Upper lobe of right lung (tissue), 1 donor: ENCODE results near the gene DLK1. TPM values are rescaled to one million over a fixed set of nuclear protein-coding genes. Genes with fewer than 3 reads are reported as not detected.

Source experiments
- ATAC-seq: fragments of 200-7000 bp; cut with Tn5 transposase; one replicate; pipeline ENCODE4 v1.9.1; 2020; ENCODE audit warnings: mild to moderate bottlenecking, moderate library complexity
- DNase-seq: peaks from one replicate; pipeline ENCODE4 v3.0.0-alpha.2; 2020
- H3K27ac ChIP-seq: fragments of 200-600 bp; one replicate; pipeline ENCODE4 v1.8.0; 2022
- H3K27me3 ChIP-seq: fragments of 200-600 bp; one replicate; pipeline ENCODE4 v1.8.0; 2022; ENCODE audit warnings: mild to moderate bottlenecking
- H3K36me3 ChIP-seq: fragments of 200-600 bp; one replicate; pipeline ENCODE4 v1.8.0; 2022
- H3K4me1 ChIP-seq: fragments of 200-600 bp; one replicate; pipeline ENCODE4 v1.8.0; 2022
- H3K4me3 ChIP-seq: fragments of 200-600 bp; one replicate; pipeline ENCODE4 v1.8.0; 2022; ENCODE audit warnings: mild to moderate bottlenecking
- H3K9me3 ChIP-seq: fragments of 200-600 bp; one replicate; pipeline ENCODE4 v1.8.0; 2022
- intact Hi-C: fragments of 100-400 bp; cut with DNase I; formaldehyde crosslinking; loops from one replicate; pipeline ENCODE4 v1.11.0; 2022
- total RNA-seq: library from RNA; stranded (reverse); fragmentation: NEBNext Ultra II Directional; extraction: Animal tissue kit (Norgen Biotek cat#: 25700); gene quantifications from one replicate; pipeline ENCODE4 v1.2.1, GENCODE V29; 2021
- TF ChIP-seq, protein P1 (sequence below): fragments of 200-600 bp; IDR thresholded peaks from one replicate; pipeline ENCODE4 v1.8.0; 2022; ENCODE audit warnings: antibody characterized with exemption
- donor health status: DM: no; HTN: yes; CAD: no; lungs with severe emphysema.

Gene DLK1
- total RNA-seq, 1 donor from 2014 or later = not detected

DNA sequence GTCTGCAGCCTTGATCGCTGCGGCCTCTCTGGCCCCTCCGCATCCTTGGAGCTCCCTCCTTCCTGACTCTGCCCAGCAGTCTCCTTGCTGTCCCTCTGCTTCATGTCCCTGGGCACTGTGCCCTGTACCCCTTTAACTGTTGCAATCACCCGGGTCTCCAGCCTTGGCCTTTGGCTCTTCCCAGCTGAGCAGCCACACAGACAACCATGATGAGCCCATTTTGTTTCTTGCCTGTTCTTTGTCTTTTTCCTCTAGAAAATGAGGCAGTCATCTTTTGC lies 58.6 kb downstream of the DLK1 start:
- Histone ChIP-seq H3K9me3 (no peaks in the 10 kb centered on the region), H3K27ac (no peak overlapping the region), H3K36me3 (no peaks in the 10 kb centered on the region), H3K4me1 (no peaks in the 10 kb centered on the region), H3K27me3 (no peaks in the 10 kb centered on the region), H3K4me3 (no peak overlapping the region)
- TF ChIP-seq, protein P1, sequence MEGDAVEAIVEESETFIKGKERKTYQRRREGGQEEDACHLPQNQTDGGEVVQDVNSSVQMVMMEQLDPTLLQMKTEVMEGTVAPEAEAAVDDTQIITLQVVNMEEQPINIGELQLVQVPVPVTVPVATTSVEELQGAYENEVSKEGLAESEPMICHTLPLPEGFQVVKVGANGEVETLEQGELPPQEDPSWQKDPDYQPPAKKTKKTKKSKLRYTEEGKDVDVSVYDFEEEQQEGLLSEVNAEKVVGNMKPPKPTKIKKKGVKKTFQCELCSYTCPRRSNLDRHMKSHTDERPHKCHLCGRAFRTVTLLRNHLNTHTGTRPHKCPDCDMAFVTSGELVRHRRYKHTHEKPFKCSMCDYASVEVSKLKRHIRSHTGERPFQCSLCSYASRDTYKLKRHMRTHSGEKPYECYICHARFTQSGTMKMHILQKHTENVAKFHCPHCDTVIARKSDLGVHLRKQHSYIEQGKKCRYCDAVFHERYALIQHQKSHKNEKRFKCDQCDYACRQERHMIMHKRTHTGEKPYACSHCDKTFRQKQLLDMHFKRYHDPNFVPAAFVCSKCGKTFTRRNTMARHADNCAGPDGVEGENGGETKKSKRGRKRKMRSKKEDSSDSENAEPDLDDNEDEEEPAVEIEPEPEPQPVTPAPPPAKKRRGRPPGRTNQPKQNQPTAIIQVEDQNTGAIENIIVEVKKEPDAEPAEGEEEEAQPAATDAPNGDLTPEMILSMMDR = no peak
- DNase-seq = no peak
- intact Hi-C loops = no loop called here
- ATAC-seq = no peak

GRCh38 chr14:100785626-100786025 lies 58.9 kb downstream of the DLK1 start:
- Histone ChIP-seq H3K4me1 (no peaks in the 10 kb centered on the region), H3K27ac (no peak overlapping the region), H3K36me3 (no peaks in the 10 kb centered on the region), H3K9me3 (no peaks in the 10 kb centered on the region), H3K4me3 (no peak overlapping the region), H3K27me3 (peaks cover under 1% of the 10 kb centered on the region)
- intact Hi-C loops = no loop called here
- no peak for DNase-seq
- no peak for ATAC-seq
- TF ChIP-seq, protein P1 = no peak

DNA sequence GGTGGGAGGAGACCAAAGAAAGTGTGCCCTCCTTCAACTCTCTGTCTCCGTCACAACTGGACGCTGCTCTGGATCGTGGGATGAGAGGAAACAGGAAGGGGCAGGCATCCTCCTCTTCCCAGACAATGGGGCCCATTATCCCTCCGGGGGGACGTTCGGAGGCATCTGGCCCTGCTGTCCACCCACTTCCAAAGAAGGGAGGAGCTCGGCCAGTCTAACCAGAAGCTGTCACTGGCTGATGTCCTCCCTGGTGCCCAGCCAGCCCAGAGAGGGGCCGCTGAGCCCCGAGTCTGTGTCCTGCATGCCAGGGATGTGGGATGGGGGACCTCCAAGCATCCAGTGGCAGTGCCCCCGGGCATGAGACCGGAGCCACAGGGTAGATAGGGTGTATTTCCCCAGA lies 59.4 kb downstream of the DLK1 start:
- H3K27me3 ChIP-seq = peaks cover 4% of the 10 kb centered on the region
- H3K4me1 ChIP-seq = no peaks in the 10 kb centered on the region
- ATAC-seq (no peak), DNase-seq (no peak)
- no peak overlapping the region for H3K4me3 ChIP-seq
- no peak overlapping the region for H3K27ac ChIP-seq
- intact Hi-C loops = no loop called here
- TF ChIP-seq, protein P1 = no peak
- no peaks in the 10 kb centered on the region for H3K36me3 ChIP-seq
- H3K9me3 ChIP-seq = no peaks in the 10 kb centered on the region

DNA sequence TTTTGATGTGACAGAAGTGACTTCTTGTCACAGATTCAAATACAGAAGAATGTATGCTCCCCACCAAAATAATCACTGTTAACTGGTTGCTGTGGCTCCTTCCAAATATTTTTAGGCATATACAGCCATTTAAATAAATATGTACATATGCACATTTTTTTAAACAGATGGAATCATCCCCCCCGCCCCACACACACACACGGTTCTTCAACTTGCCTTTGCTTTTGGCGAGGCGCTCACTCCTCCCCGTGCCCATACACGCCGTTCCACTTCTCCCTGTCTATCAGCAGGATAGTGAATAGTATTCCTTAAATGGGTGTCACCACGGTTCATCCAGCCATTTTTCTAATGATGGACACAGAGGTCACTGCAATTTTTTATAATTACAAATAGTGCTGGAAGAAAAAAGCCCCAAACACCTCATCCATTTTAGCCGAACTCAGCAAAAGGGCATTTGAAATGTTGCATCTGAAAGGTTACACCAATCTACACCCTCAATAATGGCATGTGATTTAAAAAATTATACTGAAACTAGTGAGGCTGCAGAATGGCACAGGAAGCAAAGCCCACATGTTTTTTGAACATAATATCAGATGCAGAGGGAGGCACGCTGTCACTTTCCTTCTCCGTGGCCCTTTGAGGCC lies 60.0 kb downstream of the DLK1 start:
- intact Hi-C loops = no loop called here
- Histone ChIP-seq H3K36me3 (no peaks in the 10 kb centered on the region), H3K27me3 (peaks cover 4% of the 10 kb centered on the region), H3K4me3 (no peak overlapping the region), H3K9me3 (no peaks in the 10 kb centered on the region), H3K27ac (no peak overlapping the region), H3K4me1 (no peaks in the 10 kb centered on the region)
- DNase-seq (no peak), ATAC-seq (no peak)
- TF ChIP-seq, protein P1 = no peak

DNA sequence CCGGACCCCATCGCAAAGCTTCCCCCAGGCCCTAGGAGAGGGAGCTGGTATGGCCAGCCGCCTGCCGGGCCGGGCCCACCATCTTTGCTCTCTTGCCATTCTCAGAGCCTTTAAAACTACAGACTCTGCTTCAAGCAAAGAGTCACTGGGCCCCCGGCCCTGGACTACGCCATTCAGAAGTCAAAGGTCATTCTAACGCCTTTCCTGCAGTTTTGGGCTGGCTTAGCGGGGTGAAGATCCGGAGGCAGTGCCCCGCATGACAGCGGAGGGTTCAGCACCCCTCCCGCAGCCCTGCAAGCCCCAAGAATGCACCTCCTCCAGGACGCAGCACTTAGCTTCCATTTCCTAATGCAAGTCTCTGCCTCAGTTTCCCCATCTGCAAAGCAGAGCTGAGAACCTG lies 61.0 kb downstream of the DLK1 start:
- Histone ChIP-seq H3K9me3 (no peaks in the 10 kb centered on the region), H3K27me3 (peaks cover 4% of the 10 kb centered on the region), H3K4me3 (no peak overlapping the region), H3K36me3 (no peaks in the 10 kb centered on the region), H3K27ac (no peak overlapping the region), H3K4me1 (no peaks in the 10 kb centered on the region)
- DNase-seq (no peak), ATAC-seq (no peak)
- TF ChIP-seq, protein P1 = no peak
- intact Hi-C loops = no loop called here

Other genes with a start within 250 kb of the DLK1 start
- gene BEGAIN, start 139.5 kb upstream of the DLK1 start, total RNA-seq = 1.5 TPM
- 15.6 TPM for gene MEG3, start 99.2 kb downstream of the DLK1 start, total RNA-seq
- gene RTL1, start 176.8 kb downstream of the DLK1 start, total RNA-seq = not detected